Neural progenitor cell (in vitro differentiated cells): ENCODE measurements around the gene CNNM2. TPM values are rescaled to one million over a fixed set of nuclear protein-coding genes. Genes with fewer than 3 reads are reported as not detected.

Experiments
- DNase-seq: peaks from one replicate; pipeline ENCODE4 v3.0.0-alpha.2; 2016; ENCODE audit warnings: low spot score
- H2AFZ ChIP-seq: fragments of 200-600 bp; sonication (generic); replicated peaks from 2 replicates; pipeline ENCODE4 v1.6.1; 2016; ENCODE audit warnings: antibody characterized with exemption
- H3F3A ChIP-seq: fragments of 200-600 bp; sonication (generic); 2 replicates; pipeline ENCODE4 v1.6.1; 2016; ENCODE audit warnings: antibody characterized with exemption, low read depth
- H3K27ac ChIP-seq: fragments of 200-600 bp; sonication (generic); 2 replicates; pipeline ENCODE4 v1.5.1; 2016; ENCODE audit warnings: mild to moderate bottlenecking
- H3K27me3 ChIP-seq: fragments of 200-600 bp; sonication (generic); 2 replicates; pipeline ENCODE4 v1.6.1; 2016; ENCODE audit warnings: mild to moderate bottlenecking, moderate library complexity
- H3K36me3 ChIP-seq: fragments of 200-600 bp; sonication (generic); 2 replicates; pipeline ENCODE4 v1.5.1; 2016
- H3K4me1 ChIP-seq: fragments of 200-600 bp; sonication (generic); 2 replicates; pipeline ENCODE4 v1.6.1; 2016; ENCODE audit warnings: mixed run types
- H3K4me2 ChIP-seq: fragments of 200-600 bp; sonication (generic); 2 replicates; pipeline ENCODE4 v1.6.1; 2016
- H3K4me3 ChIP-seq: fragments of 200-600 bp; sonication (generic); 2 replicates; pipeline ENCODE4 v1.5.1; 2016
- H3K79me2 ChIP-seq: fragments of 200-600 bp; sonication (generic); 2 replicates; pipeline ENCODE4 v1.6.1; 2016; ENCODE audit warnings: low read depth
- H3K9ac ChIP-seq: fragments of 200-600 bp; sonication (generic); 2 replicates; pipeline ENCODE4 v1.6.1; 2016
- H3K9me3 ChIP-seq: fragments of 200-600 bp; sonication (generic); 2 replicates; pipeline ENCODE4 v1.5.1; 2016; ENCODE audit warnings: low read depth
- H4K20me1 ChIP-seq: fragments of 200-600 bp; sonication (generic); 2 replicates; pipeline ENCODE4 v1.6.1; 2016; ENCODE audit warnings: low read depth
- H3K27ac Mint-ChIP-seq: 3 replicates; pipeline ENCODE4 v1.8.0; 2021; ENCODE audit warnings: mixed read lengths
- H3K27me3 Mint-ChIP-seq: 2 replicates; pipeline ENCODE4 v1.8.0; 2022; ENCODE audit warnings: low read depth, mild to moderate bottlenecking, inconsistent platforms, moderate library complexity, mixed read lengths; ENCODE audit not compliant: insufficient read depth
- H3K36me3 Mint-ChIP-seq: 3 replicates; pipeline ENCODE4 v1.8.0; 2021; ENCODE audit warnings: mixed read lengths
- H3K4me1 Mint-ChIP-seq: 3 replicates; pipeline ENCODE4 v1.8.0; 2021; ENCODE audit warnings: mixed read lengths
- H3K4me3 Mint-ChIP-seq: 3 replicates; pipeline ENCODE4 v1.8.0; 2021; ENCODE audit warnings: mild to moderate bottlenecking, moderate library complexity, mixed read lengths
- H3K9me3 Mint-ChIP-seq: 3 replicates; pipeline ENCODE4 v1.8.0; 2020; ENCODE audit warnings: mixed read lengths
- EZH2 ChIP-seq: fragments of 200-600 bp; sonication (generic); IDR thresholded peaks from 2 replicates; pipeline ENCODE4 v1.6.1; 2017; ENCODE audit warnings: antibody characterized with exemption, mild to moderate bottlenecking, moderate library complexity
- EZH2phosphoT487 ChIP-seq: fragments of 200-600 bp; sonication (generic); IDR thresholded peaks from 2 replicates; pipeline ENCODE4 v1.6.1; 2017; ENCODE audit warnings: antibody characterized with exemption
- total RNA-seq: library from RNA; depleted of rRNA; stranded (reverse); fragments of >200 nt; gene quantifications from 2 replicates; pipeline ENCODE4 v1.2.3, GENCODE V29; 2015; ENCODE audit warnings: low replicate concordance
- TF ChIP-seq, protein P1 (sequence below): fragments of 200-600 bp; sonication (generic); IDR thresholded peaks from 2 replicates; pipeline ENCODE4 v1.5.1; 2017; ENCODE audit warnings: antibody characterized with exemption, mild to moderate bottlenecking

CNNM2 gene
- total RNA-seq, 1 donor from 2014 or later: 11.4 TPM

DNA sequence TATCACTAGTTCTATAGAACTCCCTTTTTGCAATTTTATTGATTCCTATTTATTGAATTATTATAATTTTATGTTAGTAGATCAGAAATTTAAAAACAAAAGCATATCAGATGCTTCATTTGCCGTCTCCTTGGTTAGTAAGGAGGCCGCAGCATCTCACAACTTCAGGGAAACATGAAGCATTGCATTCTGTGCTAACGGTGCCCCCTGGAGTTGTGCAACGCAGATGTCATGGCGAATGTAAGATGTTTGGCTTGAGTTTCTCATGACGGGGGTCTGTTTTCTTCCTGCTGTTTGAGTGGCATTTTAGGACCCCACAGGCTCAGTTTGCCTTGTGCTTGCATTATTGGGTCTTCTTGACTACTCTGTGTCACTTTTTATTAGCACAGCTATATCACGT lies 124.8 kb downstream of the CNNM2 start:
- H3K27ac Mint-ChIP-seq: no peak overlapping the region
- H3K4me3 ChIP-seq: no peak overlapping the region
- H2AFZ ChIP-seq: no peak overlapping the region
- no peak overlapping the region for H3K27ac ChIP-seq
- no peak for TF ChIP-seq EZH2
- TF ChIP-seq, protein P1, sequence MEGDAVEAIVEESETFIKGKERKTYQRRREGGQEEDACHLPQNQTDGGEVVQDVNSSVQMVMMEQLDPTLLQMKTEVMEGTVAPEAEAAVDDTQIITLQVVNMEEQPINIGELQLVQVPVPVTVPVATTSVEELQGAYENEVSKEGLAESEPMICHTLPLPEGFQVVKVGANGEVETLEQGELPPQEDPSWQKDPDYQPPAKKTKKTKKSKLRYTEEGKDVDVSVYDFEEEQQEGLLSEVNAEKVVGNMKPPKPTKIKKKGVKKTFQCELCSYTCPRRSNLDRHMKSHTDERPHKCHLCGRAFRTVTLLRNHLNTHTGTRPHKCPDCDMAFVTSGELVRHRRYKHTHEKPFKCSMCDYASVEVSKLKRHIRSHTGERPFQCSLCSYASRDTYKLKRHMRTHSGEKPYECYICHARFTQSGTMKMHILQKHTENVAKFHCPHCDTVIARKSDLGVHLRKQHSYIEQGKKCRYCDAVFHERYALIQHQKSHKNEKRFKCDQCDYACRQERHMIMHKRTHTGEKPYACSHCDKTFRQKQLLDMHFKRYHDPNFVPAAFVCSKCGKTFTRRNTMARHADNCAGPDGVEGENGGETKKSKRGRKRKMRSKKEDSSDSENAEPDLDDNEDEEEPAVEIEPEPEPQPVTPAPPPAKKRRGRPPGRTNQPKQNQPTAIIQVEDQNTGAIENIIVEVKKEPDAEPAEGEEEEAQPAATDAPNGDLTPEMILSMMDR: peak; percentile 25
- H3K36me3 Mint-ChIP-seq: no peaks in the 10 kb centered on the region
- H3K36me3 ChIP-seq: no peaks in the 10 kb centered on the region
- H3K79me2 ChIP-seq: no peaks in the 10 kb centered on the region
- no peak for DNase-seq
- H3K4me2 ChIP-seq: no peak overlapping the region
- H3K4me1 Mint-ChIP-seq: peaks cover 31% of the 10 kb centered on the region
- no peaks in the 10 kb centered on the region for H3K27me3 Mint-ChIP-seq
- H3K4me1 ChIP-seq: peaks cover 14% of the 10 kb centered on the region
- no peaks in the 10 kb centered on the region for H4K20me1 ChIP-seq
- no peaks in the 10 kb centered on the region for H3F3A ChIP-seq
- H3K4me3 Mint-ChIP-seq: no peak overlapping the region
- H3K27me3 ChIP-seq: no peaks in the 10 kb centered on the region
- H3K9me3 Mint-ChIP-seq: no peaks in the 10 kb centered on the region
- no peak overlapping the region for H3K9ac ChIP-seq
- H3K9me3 ChIP-seq: no peaks in the 10 kb centered on the region

DNA sequence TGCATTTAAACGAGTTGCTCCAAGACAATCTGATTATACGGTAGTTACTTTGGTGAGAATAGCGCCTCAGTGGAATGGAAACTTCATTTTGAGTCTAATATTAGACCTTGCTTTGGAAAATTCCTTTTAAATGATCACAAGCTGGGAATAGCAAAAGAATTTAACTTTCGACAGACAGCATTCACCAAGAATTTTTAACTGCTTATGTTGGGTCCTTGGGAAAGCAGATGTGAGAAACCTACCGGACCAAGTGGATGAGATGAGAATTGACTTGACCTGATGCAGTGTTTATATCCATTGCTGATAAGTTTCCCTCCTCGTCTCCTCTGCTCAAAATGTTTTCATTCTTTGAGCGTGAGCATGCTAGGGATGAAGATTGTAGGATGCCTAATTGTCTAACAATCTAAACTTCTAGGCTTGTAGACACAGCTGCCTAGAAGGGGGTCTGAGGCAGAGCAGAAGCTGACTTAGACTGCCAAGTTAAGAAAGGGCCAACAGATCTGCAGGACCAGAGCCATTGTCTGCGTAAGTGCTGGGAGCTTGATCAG lies 126.9 kb downstream of the CNNM2 start:
- peak overlapping the region; percentile 67 for H3K27ac Mint-ChIP-seq
- DNase-seq: no peak
- Histone ChIP-seq H3F3A (no peaks in the 10 kb centered on the region), H3K79me2 (no peaks in the 10 kb centered on the region), H3K9me3 (no peaks in the 10 kb centered on the region), H3K27ac (no peak overlapping the region), H4K20me1 (no peaks in the 10 kb centered on the region), H3K9ac (no peak overlapping the region), H3K4me2 (peak overlapping the region; percentile 3), H3K4me3 (no peak overlapping the region), H2AFZ (no peak overlapping the region), H3K27me3 (no peaks in the 10 kb centered on the region), H3K4me1 (peaks cover 14% of the 10 kb centered on the region), H3K36me3 (no peaks in the 10 kb centered on the region)
- peaks cover 31% of the 10 kb centered on the region for H3K4me1 Mint-ChIP-seq
- no peaks in the 10 kb centered on the region for H3K27me3 Mint-ChIP-seq
- no peaks in the 10 kb centered on the region for H3K9me3 Mint-ChIP-seq
- no peaks in the 10 kb centered on the region for H3K36me3 Mint-ChIP-seq
- TF ChIP-seq, protein P1: no peak
- TF ChIP-seq EZH2 (no peak), EZH2phosphoT487 (no peak)
- H3K4me3 Mint-ChIP-seq: no peak overlapping the region

DNA sequence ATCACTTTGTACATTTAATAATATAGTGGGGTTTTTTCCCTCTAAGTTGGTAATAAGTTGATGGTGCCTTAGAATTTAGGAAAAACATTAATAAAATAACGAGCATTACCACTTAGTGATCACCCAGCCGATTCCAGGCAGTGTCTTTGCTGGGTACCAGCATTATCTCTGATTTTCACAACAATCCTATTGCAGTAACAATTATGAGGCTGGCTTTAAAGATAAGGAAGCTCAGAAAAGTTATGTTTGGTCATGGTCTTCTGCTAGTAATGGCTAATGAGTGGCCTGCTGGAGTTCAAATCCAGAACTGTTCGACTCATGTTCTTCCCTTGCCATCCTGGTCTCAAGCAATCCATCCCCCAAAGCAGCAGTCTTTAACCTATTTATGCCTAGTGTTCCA lies 127.9 kb downstream of the CNNM2 start:
- TF ChIP-seq, protein P1: no peak
- TF ChIP-seq EZH2 (no peak), EZH2phosphoT487 (no peak)
- Mint-ChIP-seq H3K4me1 (peaks cover 28% of the 10 kb centered on the region), H3K27me3 (no peaks in the 10 kb centered on the region), H3K27ac (no peak overlapping the region), H3K4me3 (no peak overlapping the region), H3K9me3 (no peaks in the 10 kb centered on the region), H3K36me3 (no peaks in the 10 kb centered on the region)
- H3F3A ChIP-seq: no peaks in the 10 kb centered on the region
- H2AFZ ChIP-seq: no peak overlapping the region
- H3K4me1 ChIP-seq: peaks cover 14% of the 10 kb centered on the region
- no peak overlapping the region for H3K27ac ChIP-seq
- H3K27me3 ChIP-seq: no peaks in the 10 kb centered on the region
- no peak for DNase-seq
- no peaks in the 10 kb centered on the region for H3K9me3 ChIP-seq
- no peak overlapping the region for H3K4me2 ChIP-seq
- no peaks in the 10 kb centered on the region for H3K79me2 ChIP-seq
- H3K4me3 ChIP-seq: no peak overlapping the region
- no peak overlapping the region for H3K9ac ChIP-seq
- H3K36me3 ChIP-seq: no peaks in the 10 kb centered on the region
- no peaks in the 10 kb centered on the region for H4K20me1 ChIP-seq
